Suprapubic skin (tissue), 4 donors: ENCODE data around the gene CDH1.

Experiments
- CTCF ChIP-seq, 2 donors: fragments of 200-600 bp in 1 of 2; fragments of 450-650 bp in 1 of 2; sonication (generic) in 1 of 2; IDR thresholded peaks; one replicate each; pipeline ENCODE4 v1.5.1; 2016 to 2019; ENCODE audit warnings: antibody characterized with exemption in 2 of 2, mild to moderate bottlenecking in 1 of 2, moderate library complexity in 1 of 2
- EP300 ChIP-seq: sonication (generic); formaldehyde crosslinking; IDR thresholded peaks from one replicate; pipeline ENCODE4 v1.6.1; 2017; ENCODE audit warnings: antibody characterized with exemption
- POLR2A ChIP-seq, 2 donors: fragments of 450-650 bp; IDR thresholded peaks; one replicate each; pipeline ENCODE4 v1.6.1; 2017; ENCODE audit warnings: antibody characterized with exemption in 2 of 2, mild to moderate bottlenecking in 2 of 2, moderate library complexity in 2 of 2
- POLR2AphosphoS5 ChIP-seq, 3 donors: sonication (generic); formaldehyde crosslinking; IDR thresholded peaks; one replicate each; pipeline ENCODE4 v1.6.1; 2017; ENCODE audit warnings: antibody characterized with exemption in 3 of 3

- TF ChIP-seq CTCF (IDR thresholded peaks at IDR 0.05) (no peak), POLR2AphosphoS5 (IDR thresholded peaks at IDR 0.05) (no peak), POLR2A (IDR thresholded peaks at IDR 0.05) (no peak), EP300 (no peak)
Measured at GRCh38 chr16:68756239-68756915, 19.3 kb downstream of the CDH1 start.
